Loucy (cell line): Measurements from ENCODE around the gene CAPS.

Experiments used
- H2AFZ ChIP-seq: fragments of 200-600 bp; sonication (generic); 2 replicates; pipeline ENCODE4 v1.6.0; 2016; ENCODE audit warnings: antibody characterized with exemption, mild to moderate bottlenecking, low read length, moderate library complexity
- H3F3A ChIP-seq: fragments of 200-600 bp; 2 replicates; pipeline ENCODE4 v1.6.0; 2016; ENCODE audit warnings: antibody characterized with exemption, low read depth, mild to moderate bottlenecking
- H3K27me3 ChIP-seq: fragments of 200-600 bp; sonication (generic); 2 replicates; pipeline ENCODE4 v1.6.1; 2014; ENCODE audit warnings: low read length, mild to moderate bottlenecking; ENCODE audit not compliant: insufficient read depth, poor library complexity, severe bottlenecking
- H3K36me3 ChIP-seq: fragments of 200-600 bp; sonication (generic); 2 replicates; pipeline ENCODE4 v1.6.1; 2016; ENCODE audit warnings: low read length; ENCODE audit not compliant: insufficient read depth
- H3K4me1 ChIP-seq: fragments of 200-600 bp; sonication (generic); 2 replicates; pipeline ENCODE4 v1.5.1; 2014; ENCODE audit warnings: low read length, mild to moderate bottlenecking; ENCODE audit not compliant: insufficient read depth, poor library complexity, severe bottlenecking
- H3K4me2 ChIP-seq: fragments of 200-600 bp; sonication (generic); 2 replicates; pipeline ENCODE4 v1.6.0; 2014; ENCODE audit warnings: antibody characterized with exemption, low read length, low read depth, mild to moderate bottlenecking; ENCODE audit not compliant: poor library complexity, severe bottlenecking
- H3K4me3 ChIP-seq: fragments of 200-600 bp; sonication (generic); 2 replicates; pipeline ENCODE4 v1.5.1; 2014; ENCODE audit warnings: low read length, mild to moderate bottlenecking, mixed read lengths; ENCODE audit not compliant: poor library complexity, severe bottlenecking
- H3K79me2 ChIP-seq: fragments of 200-600 bp; sonication (generic); 2 replicates; pipeline ENCODE4 v1.6.1; 2014; ENCODE audit warnings: low read length; ENCODE audit not compliant: insufficient read depth
- H3K9ac ChIP-seq: fragments of 200-600 bp; sonication (generic); 2 replicates; pipeline ENCODE4 v1.6.0; 2014; ENCODE audit warnings: mild to moderate bottlenecking, low read depth, low read length, moderate library complexity; ENCODE audit not compliant: poor library complexity, severe bottlenecking
- H3K9me2 ChIP-seq: fragments of 200-600 bp; sonication (generic); replicated peaks from 2 replicates; pipeline ENCODE4 v1.6.1; 2016; ENCODE audit warnings: low read depth, low read length, mixed read lengths
- H3K9me3 ChIP-seq: fragments of 200-600 bp; sonication (generic); 2 replicates; pipeline ENCODE4 v1.6.1; 2014; ENCODE audit warnings: mild to moderate bottlenecking, antibody characterized with exemption, low read length, low read depth; ENCODE audit not compliant: insufficient read depth
- H4K20me1 ChIP-seq: fragments of 200-600 bp; sonication (generic); 2 replicates; pipeline ENCODE4 v1.6.0; 2014; ENCODE audit warnings: antibody characterized with exemption, low read length, mild to moderate bottlenecking; ENCODE audit not compliant: insufficient read depth, poor library complexity, severe bottlenecking
- CTCF ChIP-seq: fragments of 200-600 bp; sonication (generic); conservative IDR thresholded peaks from 2 replicates; pipeline ENCODE4 v1.5.1; 2014; ENCODE audit warnings: mild to moderate bottlenecking, antibody characterized with exemption, low read length
- EZH2phosphoT487 ChIP-seq: fragments of 200-600 bp; IDR thresholded peaks from 2 replicates; pipeline ENCODE4 v1.6.1; 2018; ENCODE audit warnings: antibody characterized with exemption, mild to moderate bottlenecking, moderate library complexity, borderline replicate concordance

CAPS gene

GRCh38 chr19:5948752-5949564 is 34.9 kb downstream of the CAPS start:
- Histone ChIP-seq H3K36me3 (peaks cover 43% of the 10 kb centered on the region; the same call in 1 of the 2 replicates), H3K79me2 (peaks cover 96% of the 10 kb centered on the region), H4K20me1 (peaks cover 56% of the 10 kb centered on the region), H3K9ac (no peak overlapping the region), H3K9me3 (no peaks in the 10 kb centered on the region), H3F3A (no peaks in the 10 kb centered on the region), H3K27me3 (no peaks in the 10 kb centered on the region), H3K4me3 (no peak overlapping the region), H3K4me1 (peaks cover 13% of the 10 kb centered on the region), H2AFZ (no peak overlapping the region), H3K9me2 (no peaks in the 10 kb centered on the region), H3K4me2 (no peak overlapping the region)
- TF ChIP-seq EZH2phosphoT487 (no peak), CTCF (no peak)

- Histone ChIP-seq H2AFZ (no peak overlapping the region), H3K4me3 (no peak overlapping the region), H3K9ac (no peak overlapping the region), H3K79me2 (peaks cover 96% of the 10 kb centered on the region), H3K4me2 (no peak overlapping the region), H3K4me1 (peaks cover 18% of the 10 kb centered on the region), H3K9me2 (no peaks in the 10 kb centered on the region), H4K20me1 (peaks cover 65% of the 10 kb centered on the region), H3K9me3 (no peaks in the 10 kb centered on the region), H3F3A (no peaks in the 10 kb centered on the region), H3K36me3 (peaks cover 42% of the 10 kb centered on the region; the same call in 1 of the 2 replicates), H3K27me3 (no peaks in the 10 kb centered on the region)
- no peak for TF ChIP-seq EZH2phosphoT487
- no peak for TF ChIP-seq CTCF
These were observed 35.8 kb downstream of the CAPS start for GRCh38 chr19:5949792-5950305.

GRCh38 chr19:5950741-5951140 is 36.7 kb downstream of the CAPS start:
- Histone ChIP-seq H3K9me3 (no peaks in the 10 kb centered on the region), H3K9me2 (no peaks in the 10 kb centered on the region), H3K79me2 (peaks cover 96% of the 10 kb centered on the region), H3K4me3 (no peak overlapping the region), H3K27me3 (no peaks in the 10 kb centered on the region), H3K9ac (no peak overlapping the region), H3K4me1 (peaks cover 18% of the 10 kb centered on the region), H3K4me2 (no peak overlapping the region), H3F3A (no peaks in the 10 kb centered on the region), H4K20me1 (peaks cover 65% of the 10 kb centered on the region), H2AFZ (no peak overlapping the region), H3K36me3 (peaks cover 33% of the 10 kb centered on the region; the same call in 1 of the 2 replicates)
- TF ChIP-seq CTCF (no peak), EZH2phosphoT487 (no peak)
